ENCODE results near the gene ZNF428. TPM values are rescaled to one million over a fixed set of nuclear protein-coding genes. Genes with fewer than 3 reads are reported as not detected.

ZNF428 gene
- total RNA-seq, 2 donors from 2014 or later: 23.4 to 25.7 TPM

GRCh38 chr19:43634068-43634467 is 14.6 kb upstream of the ZNF428 start:
- H3K9me3 ChIP-seq: no peaks in the 10 kb centered on the region
- no peak overlapping the region for H3K27ac ChIP-seq
- TF ChIP-seq, protein P1, sequence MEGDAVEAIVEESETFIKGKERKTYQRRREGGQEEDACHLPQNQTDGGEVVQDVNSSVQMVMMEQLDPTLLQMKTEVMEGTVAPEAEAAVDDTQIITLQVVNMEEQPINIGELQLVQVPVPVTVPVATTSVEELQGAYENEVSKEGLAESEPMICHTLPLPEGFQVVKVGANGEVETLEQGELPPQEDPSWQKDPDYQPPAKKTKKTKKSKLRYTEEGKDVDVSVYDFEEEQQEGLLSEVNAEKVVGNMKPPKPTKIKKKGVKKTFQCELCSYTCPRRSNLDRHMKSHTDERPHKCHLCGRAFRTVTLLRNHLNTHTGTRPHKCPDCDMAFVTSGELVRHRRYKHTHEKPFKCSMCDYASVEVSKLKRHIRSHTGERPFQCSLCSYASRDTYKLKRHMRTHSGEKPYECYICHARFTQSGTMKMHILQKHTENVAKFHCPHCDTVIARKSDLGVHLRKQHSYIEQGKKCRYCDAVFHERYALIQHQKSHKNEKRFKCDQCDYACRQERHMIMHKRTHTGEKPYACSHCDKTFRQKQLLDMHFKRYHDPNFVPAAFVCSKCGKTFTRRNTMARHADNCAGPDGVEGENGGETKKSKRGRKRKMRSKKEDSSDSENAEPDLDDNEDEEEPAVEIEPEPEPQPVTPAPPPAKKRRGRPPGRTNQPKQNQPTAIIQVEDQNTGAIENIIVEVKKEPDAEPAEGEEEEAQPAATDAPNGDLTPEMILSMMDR (IDR thresholded peaks at IDR 0.05): no peak
- H3K4me1 ChIP-seq: peaks cover 0 to under 1% of the 10 kb centered on the region in 2 donors
- no peak for DNase-seq (ENCODE audit: low spot score)
- no peaks in the 10 kb centered on the region for H3K36me3 ChIP-seq
- no peak overlapping the region for H3K4me3 ChIP-seq
- no peaks in the 10 kb centered on the region for H3K27me3 ChIP-seq

DNA sequence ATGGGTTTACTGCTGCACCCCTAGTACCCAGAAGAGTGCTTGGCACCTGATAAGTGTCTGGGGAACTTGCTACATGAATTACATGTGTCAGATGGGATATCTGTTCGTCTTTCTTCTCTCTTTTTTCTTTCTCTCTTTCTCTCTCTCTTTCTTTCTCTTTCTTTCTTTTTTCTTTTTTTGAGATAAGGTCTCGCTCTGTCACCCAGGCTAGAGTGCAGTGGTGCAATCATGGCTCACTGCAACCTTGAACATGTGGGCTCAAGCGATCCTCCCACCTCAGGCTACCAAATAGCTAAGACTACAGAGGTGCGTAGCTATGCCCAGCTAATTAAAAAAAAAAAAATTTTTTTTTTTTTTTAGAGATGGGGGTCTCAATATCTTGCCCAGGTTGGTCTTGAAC is 14.1 kb upstream of the ZNF428 start:
- H3K4me3 ChIP-seq: no peak overlapping the region
- no peak overlapping the region for H3K27ac ChIP-seq
- TF ChIP-seq, protein P1 (IDR thresholded peaks at IDR 0.05): no peak
- no peaks in the 10 kb centered on the region for H3K4me1 ChIP-seq
- no peaks in the 10 kb centered on the region for H3K27me3 ChIP-seq
- H3K9me3 ChIP-seq: no peaks in the 10 kb centered on the region
- no peaks in the 10 kb centered on the region for H3K36me3 ChIP-seq
- DNase-seq (ENCODE audit: low spot score): no peak

GRCh38 chr19:43631491-43631890 is 12.1 kb upstream of the ZNF428 start:
- Histone ChIP-seq H3K27me3 (no peaks in the 10 kb centered on the region), H3K27ac (no peak overlapping the region), H3K9me3 (no peaks in the 10 kb centered on the region), H3K4me3 (no peak overlapping the region), H3K4me1 (no peaks in the 10 kb centered on the region), H3K36me3 (no peaks in the 10 kb centered on the region)
- DNase-seq (ENCODE audit: low spot score): no peak
- TF ChIP-seq, protein P1 (IDR thresholded peaks at IDR 0.05): no peak

GRCh38 chr19:43628646-43629326 is 9.4 kb upstream of the ZNF428 start:
- no peaks in the 10 kb centered on the region for H3K36me3 ChIP-seq
- TF ChIP-seq, protein P1 (IDR thresholded peaks at IDR 0.05): no peak
- no peaks in the 10 kb centered on the region for H3K27me3 ChIP-seq
- no peak overlapping the region for H3K27ac ChIP-seq
- no peaks in the 10 kb centered on the region for H3K9me3 ChIP-seq
- H3K4me1 ChIP-seq: no peaks in the 10 kb centered on the region
- DNase-seq (ENCODE audit: low spot score): no peak
- H3K4me3 ChIP-seq: no peak overlapping the region

GRCh38 chr19:43626838-43627237 is 7.4 kb upstream of the ZNF428 start:
- no peak overlapping the region for H3K27ac ChIP-seq
- no peaks in the 10 kb centered on the region for H3K27me3 ChIP-seq
- no peaks in the 10 kb centered on the region for H3K4me1 ChIP-seq
- H3K4me3 ChIP-seq: no peak overlapping the region
- no peaks in the 10 kb centered on the region for H3K9me3 ChIP-seq
- no peak for DNase-seq (ENCODE audit: low spot score)
- no peaks in the 10 kb centered on the region for H3K36me3 ChIP-seq
- TF ChIP-seq, protein P1 (IDR thresholded peaks at IDR 0.05): no peak

All from right atrium auricular region (tissue), 2 donors.